Gastrocnemius medialis (tissue), 4 donors: ENCODE results near the gene CHIC2.

Experiments used
- POLR2A ChIP-seq, 2 donors: fragments of 450-650 bp; IDR thresholded peaks; one replicate each; pipeline ENCODE4 v1.6.1; 2017; ENCODE audit warnings: antibody characterized with exemption in 2 of 2, mild to moderate bottlenecking in 2 of 2, moderate library complexity in 2 of 2
- TF ChIP-seq, protein P1 (sequence below), 5 experiments: fragments of 450-650 bp in 3 of 5; fragments of 200-600 bp in 2 of 5; sonication (generic) in 2 of 5; IDR thresholded peaks in 4 of 5; conservative IDR thresholded peaks in 1 of 5; 1 replicate in 4 of 5; 2 replicates in 1 of 5; pipeline ENCODE4 v1.5.1; 2016 to 2019; ENCODE audit warnings: antibody characterized with exemption in 5 of 5, mild to moderate bottlenecking in 3 of 5, moderate library complexity in 3 of 5

DNA sequence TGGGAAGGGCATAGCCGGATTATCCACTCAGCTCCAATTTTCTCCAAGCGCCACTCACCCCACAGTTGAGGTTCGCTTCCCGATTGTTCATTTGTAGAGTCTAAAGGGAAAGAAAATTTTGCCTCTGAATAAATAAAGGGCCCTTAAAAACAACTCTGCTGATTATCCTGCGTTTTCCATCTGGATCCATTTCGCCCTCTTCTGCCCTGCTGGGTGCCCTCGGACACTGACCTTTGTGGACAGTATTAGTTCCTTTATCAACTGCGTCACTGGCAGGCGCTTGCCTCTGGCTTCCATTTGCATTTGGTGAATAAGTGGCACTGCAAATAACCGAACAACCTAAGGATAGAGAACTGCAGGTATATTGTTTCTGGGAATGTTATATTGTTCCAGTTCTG lies 45.6 kb upstream of the CHIC2 start:
- TF ChIP-seq, protein P1, sequence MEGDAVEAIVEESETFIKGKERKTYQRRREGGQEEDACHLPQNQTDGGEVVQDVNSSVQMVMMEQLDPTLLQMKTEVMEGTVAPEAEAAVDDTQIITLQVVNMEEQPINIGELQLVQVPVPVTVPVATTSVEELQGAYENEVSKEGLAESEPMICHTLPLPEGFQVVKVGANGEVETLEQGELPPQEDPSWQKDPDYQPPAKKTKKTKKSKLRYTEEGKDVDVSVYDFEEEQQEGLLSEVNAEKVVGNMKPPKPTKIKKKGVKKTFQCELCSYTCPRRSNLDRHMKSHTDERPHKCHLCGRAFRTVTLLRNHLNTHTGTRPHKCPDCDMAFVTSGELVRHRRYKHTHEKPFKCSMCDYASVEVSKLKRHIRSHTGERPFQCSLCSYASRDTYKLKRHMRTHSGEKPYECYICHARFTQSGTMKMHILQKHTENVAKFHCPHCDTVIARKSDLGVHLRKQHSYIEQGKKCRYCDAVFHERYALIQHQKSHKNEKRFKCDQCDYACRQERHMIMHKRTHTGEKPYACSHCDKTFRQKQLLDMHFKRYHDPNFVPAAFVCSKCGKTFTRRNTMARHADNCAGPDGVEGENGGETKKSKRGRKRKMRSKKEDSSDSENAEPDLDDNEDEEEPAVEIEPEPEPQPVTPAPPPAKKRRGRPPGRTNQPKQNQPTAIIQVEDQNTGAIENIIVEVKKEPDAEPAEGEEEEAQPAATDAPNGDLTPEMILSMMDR (IDR thresholded peaks at IDR 0.05 in 4 of 5, conservative IDR thresholded peaks at IDR 0.05 in 1 of 5): no peak
- TF ChIP-seq POLR2A (IDR thresholded peaks at IDR 0.05): no peak
